PC-9 (cell line): ENCODE results near the gene ANKS1B.

ENCODE experiments used
- CTCF ChIP-seq: fragments of 200-600 bp; sonication (generic); conservative IDR thresholded peaks from 2 replicates; pipeline ENCODE4 v1.6.1; 2017; ENCODE audit warnings: mixed run types, antibody characterized with exemption, mild to moderate bottlenecking, moderate library complexity
- EZH2 ChIP-seq: fragments of 200-600 bp; sonication (generic); IDR thresholded peaks from 2 replicates; pipeline ENCODE4 v1.8.0; 2017; ENCODE audit warnings: antibody characterized with exemption, low read depth

GRCh38 chr12:99393763-99394162 is 591.0 kb downstream of the ANKS1B start:
- TF ChIP-seq CTCF = no peak
- TF ChIP-seq EZH2 = no peak
